Stimulated activated naive CD4-positive, alpha-beta T cell (primary cell): Measurements from ENCODE around the gene SOX5.

Source experiments
- DNase-seq, 6 experiments: peaks; one replicate each; lab custom pipeline; 2025; lab: John Stamatoyannopoulos, UW

Gene SOX5

GRCh38 chr12:23600919-23601318 lies 348.6 kb downstream of the SOX5 start:
- no peak for DNase-seq

GRCh38 chr12:23596568-23596967 lies 352.9 kb downstream of the SOX5 start:
- no peak for DNase-seq

- DNase-seq: no peak
These were observed 361.5 kb downstream of the SOX5 start for GRCh38 chr12:23587833-23588559.

GRCh38 chr12:23585782-23586163 lies 363.7 kb downstream of the SOX5 start:
- no peak for DNase-seq

- no peak for DNase-seq
These were observed 364.2 kb downstream of the SOX5 start for GRCh38 chr12:23585156-23585781.

GRCh38 chr12:23581913-23582312 lies 367.6 kb downstream of the SOX5 start:
- DNase-seq: no peak

- DNase-seq: no peak
These were observed 370.2 kb downstream of the SOX5 start for GRCh38 chr12:23579257-23579656.

- no peak for DNase-seq
These were observed 373.1 kb downstream of the SOX5 start for GRCh38 chr12:23576372-23576771.

GRCh38 chr12:23569356-23569755 lies 380.1 kb downstream of the SOX5 start:
- no peak for DNase-seq

GRCh38 chr12:23566133-23566532 lies 383.3 kb downstream of the SOX5 start:
- DNase-seq: no peak

- no peak for DNase-seq
These were observed 384.9 kb downstream of the SOX5 start for GRCh38 chr12:23564451-23565152.

GRCh38 chr12:23561364-23562345 lies 387.8 kb downstream of the SOX5 start:
- DNase-seq: no peak

GRCh38 chr12:23560611-23561010 lies 388.9 kb downstream of the SOX5 start:
- DNase-seq: no peak

- no peak for DNase-seq
These were observed 390.2 kb downstream of the SOX5 start for GRCh38 chr12:23559268-23559753.

- DNase-seq: no peak
These were observed 392.8 kb downstream of the SOX5 start for GRCh38 chr12:23556661-23557060.

GRCh38 chr12:23555825-23556207 lies 393.7 kb downstream of the SOX5 start:
- DNase-seq: no peak

- no peak for DNase-seq
These were observed 394.2 kb downstream of the SOX5 start for GRCh38 chr12:23555180-23555824.

GRCh38 chr12:23552417-23552816 lies 397.1 kb downstream of the SOX5 start:
- DNase-seq: no peak

- no peak for DNase-seq
These were observed 398.7 kb downstream of the SOX5 start for GRCh38 chr12:23550753-23551152.

GRCh38 chr12:23548742-23549141 lies 400.7 kb downstream of the SOX5 start:
- DNase-seq: no peak

GRCh38 chr12:23546756-23547155 lies 402.7 kb downstream of the SOX5 start:
- DNase-seq: no peak
